OCI-LY1 (cell line): ENCODE measurements around the gene GATC.

Experiments used
- H2AFZ ChIP-seq: fragments of 200-600 bp; sonication (generic), shearing (Covaris generic); 2 replicates; pipeline ENCODE4 v1.6.0; 2014; ENCODE audit warnings: antibody characterized with exemption, mild to moderate bottlenecking, low read length
- H3F3A ChIP-seq: fragments of 200-600 bp; sonication (generic), shearing (Covaris generic); 2 replicates; pipeline ENCODE4 v1.6.0; 2014; ENCODE audit warnings: mild to moderate bottlenecking, antibody characterized with exemption, low read length, moderate library complexity; ENCODE audit not compliant: insufficient read depth
- H3K27ac ChIP-seq: fragments of 200-600 bp; sonication (generic); 2 replicates; pipeline ENCODE4 v1.5.1; 2014; ENCODE audit warnings: low read length, mixed run types, mild to moderate bottlenecking, low read depth; ENCODE audit not compliant: poor library complexity, severe bottlenecking
- H3K27me3 ChIP-seq: fragments of 200-600 bp; sonication (generic); 2 replicates; pipeline ENCODE4 v1.6.0; 2014; ENCODE audit warnings: antibody characterized with exemption, mild to moderate bottlenecking, low read length, moderate library complexity; ENCODE audit not compliant: insufficient read depth
- H3K36me3 ChIP-seq: fragments of 200-600 bp; sonication (generic); 2 replicates; pipeline ENCODE4 v1.6.1; 2014; ENCODE audit warnings: mild to moderate bottlenecking, antibody characterized with exemption, low read length, moderate library complexity, mixed read lengths; ENCODE audit not compliant: insufficient read depth
- H3K4me1 ChIP-seq: fragments of 200-600 bp; sonication (generic); 2 replicates; pipeline ENCODE4 v1.5.1; 2014; ENCODE audit warnings: mild to moderate bottlenecking, low read length, moderate library complexity; ENCODE audit not compliant: insufficient read depth, severe bottlenecking
- H3K4me2 ChIP-seq: fragments of 200-600 bp; sonication (generic), shearing (Covaris generic); 2 replicates; pipeline ENCODE4 v1.6.1; 2014; ENCODE audit warnings: low read length
- H3K4me3 ChIP-seq: fragments of 200-600 bp; sonication (generic); 2 replicates; pipeline ENCODE4 v1.5.1; 2014; ENCODE audit warnings: low read length, low read depth, mild to moderate bottlenecking, mixed read lengths; ENCODE audit not compliant: poor library complexity, severe bottlenecking
- H3K79me2 ChIP-seq: fragments of 200-600 bp; shearing (Covaris generic); 2 replicates; pipeline ENCODE4 v1.6.1; 2016; ENCODE audit warnings: mixed run types, low read length, mixed read lengths; ENCODE audit not compliant: insufficient read depth
- H3K9ac ChIP-seq: fragments of 200-600 bp; sonication (generic), shearing (Covaris generic); 2 replicates; pipeline ENCODE4 v1.6.1; 2014; ENCODE audit warnings: mild to moderate bottlenecking, low read length, mixed read lengths
- H3K9me2 ChIP-seq: fragments of 200-600 bp; sonication (generic), shearing (Covaris generic); 2 replicates; pipeline ENCODE4 v1.6.1; 2014; ENCODE audit warnings: low read depth, mild to moderate bottlenecking, low read length, mixed read lengths
- H3K9me3 ChIP-seq: fragments of 200-600 bp; shearing (Covaris generic); 2 replicates; pipeline ENCODE4 v1.6.1; 2014; ENCODE audit warnings: low read length, mixed read lengths
- H4K20me1 ChIP-seq: fragments of 200-600 bp; sonication (generic), shearing (Covaris generic); 2 replicates; pipeline ENCODE4 v1.6.0; 2016; ENCODE audit warnings: mild to moderate bottlenecking, low read length; ENCODE audit not compliant: insufficient read depth
- EZH2 ChIP-seq: fragments of 200-600 bp; sonication (generic), shearing (Covaris generic); IDR thresholded peaks from 2 replicates; pipeline ENCODE4 v1.8.0; 2017; ENCODE audit warnings: borderline replicate concordance, mixed run types, mild to moderate bottlenecking, antibody characterized with exemption, low read length, moderate library complexity, mixed read lengths
- TF ChIP-seq, protein P1 (sequence below): fragments of 200-600 bp; sonication (generic), shearing (Covaris generic); IDR thresholded peaks from 2 replicates; pipeline ENCODE4 v1.5.1; 2017; ENCODE audit warnings: mild to moderate bottlenecking, antibody characterized with exemption, low read length, moderate library complexity, mixed read lengths

The GATC gene

DNA sequence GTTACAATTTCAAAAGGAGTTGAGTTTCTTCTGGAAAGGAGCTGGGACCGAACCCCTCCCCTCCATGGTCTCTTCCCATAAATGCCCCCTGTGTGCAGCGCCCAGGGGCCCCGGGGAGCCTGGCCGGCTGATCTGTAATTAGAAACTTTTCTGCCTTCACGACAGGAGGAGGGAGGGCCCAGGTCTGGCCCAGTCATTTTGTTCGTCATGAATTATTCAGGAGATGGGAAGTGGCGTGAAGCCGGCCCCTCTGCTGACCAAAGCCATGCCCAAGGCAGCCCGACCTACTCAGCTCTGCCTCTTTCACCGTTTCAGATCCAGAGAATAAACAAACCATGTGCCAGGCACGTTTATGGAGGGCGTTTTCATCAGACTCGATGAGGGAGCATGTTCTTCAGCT is 44.0 kb upstream of the GATC start:
- H2AFZ ChIP-seq = no peak overlapping the region
- H3K4me2 ChIP-seq = no peak overlapping the region

DNA sequence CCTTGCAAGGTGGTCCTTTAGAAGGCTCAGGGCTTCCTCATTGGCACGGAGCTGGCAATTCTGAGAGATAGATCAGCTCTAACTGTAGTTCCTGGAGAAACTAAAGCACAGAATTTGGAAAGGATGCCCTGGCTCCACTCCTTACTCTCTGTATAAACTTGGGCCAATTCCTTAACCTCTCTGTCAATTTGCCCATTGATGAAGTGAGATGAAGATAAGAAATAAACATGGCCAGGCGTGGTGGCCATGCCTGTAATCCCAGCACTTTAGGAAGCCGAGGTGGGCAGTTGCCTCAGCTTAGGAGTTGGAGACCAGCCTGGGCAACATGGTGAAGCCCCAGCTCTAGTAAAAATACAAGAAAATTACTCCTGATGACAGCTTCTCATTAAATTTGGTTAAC is 42.4 kb upstream of the GATC start:
- Histone ChIP-seq H3K36me3 (no peaks in the 10 kb centered on the region), H3K4me2 (no peak overlapping the region)
- TF ChIP-seq, protein P1, sequence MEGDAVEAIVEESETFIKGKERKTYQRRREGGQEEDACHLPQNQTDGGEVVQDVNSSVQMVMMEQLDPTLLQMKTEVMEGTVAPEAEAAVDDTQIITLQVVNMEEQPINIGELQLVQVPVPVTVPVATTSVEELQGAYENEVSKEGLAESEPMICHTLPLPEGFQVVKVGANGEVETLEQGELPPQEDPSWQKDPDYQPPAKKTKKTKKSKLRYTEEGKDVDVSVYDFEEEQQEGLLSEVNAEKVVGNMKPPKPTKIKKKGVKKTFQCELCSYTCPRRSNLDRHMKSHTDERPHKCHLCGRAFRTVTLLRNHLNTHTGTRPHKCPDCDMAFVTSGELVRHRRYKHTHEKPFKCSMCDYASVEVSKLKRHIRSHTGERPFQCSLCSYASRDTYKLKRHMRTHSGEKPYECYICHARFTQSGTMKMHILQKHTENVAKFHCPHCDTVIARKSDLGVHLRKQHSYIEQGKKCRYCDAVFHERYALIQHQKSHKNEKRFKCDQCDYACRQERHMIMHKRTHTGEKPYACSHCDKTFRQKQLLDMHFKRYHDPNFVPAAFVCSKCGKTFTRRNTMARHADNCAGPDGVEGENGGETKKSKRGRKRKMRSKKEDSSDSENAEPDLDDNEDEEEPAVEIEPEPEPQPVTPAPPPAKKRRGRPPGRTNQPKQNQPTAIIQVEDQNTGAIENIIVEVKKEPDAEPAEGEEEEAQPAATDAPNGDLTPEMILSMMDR = no peak
- TF ChIP-seq EZH2 = no peak

More for the DNA sequence above, 44.0 kb upstream of the GATC start:
- no peaks in the 10 kb centered on the region for H3K79me2 ChIP-seq
- no peak overlapping the region for H3K27ac ChIP-seq
- H3F3A ChIP-seq = no peaks in the 10 kb centered on the region
- H3K36me3 ChIP-seq = no peaks in the 10 kb centered on the region
- no peaks in the 10 kb centered on the region for H4K20me1 ChIP-seq
- H3K9me2 ChIP-seq = no peaks in the 10 kb centered on the region
- no peaks in the 10 kb centered on the region for H3K27me3 ChIP-seq
- H3K4me1 ChIP-seq = no peaks in the 10 kb centered on the region
- no peak overlapping the region for H3K9ac ChIP-seq
- no peaks in the 10 kb centered on the region for H3K9me3 ChIP-seq
- H3K4me3 ChIP-seq = no peak overlapping the region
- TF ChIP-seq, protein P1 = no peak
- no peak for TF ChIP-seq EZH2

DNA sequence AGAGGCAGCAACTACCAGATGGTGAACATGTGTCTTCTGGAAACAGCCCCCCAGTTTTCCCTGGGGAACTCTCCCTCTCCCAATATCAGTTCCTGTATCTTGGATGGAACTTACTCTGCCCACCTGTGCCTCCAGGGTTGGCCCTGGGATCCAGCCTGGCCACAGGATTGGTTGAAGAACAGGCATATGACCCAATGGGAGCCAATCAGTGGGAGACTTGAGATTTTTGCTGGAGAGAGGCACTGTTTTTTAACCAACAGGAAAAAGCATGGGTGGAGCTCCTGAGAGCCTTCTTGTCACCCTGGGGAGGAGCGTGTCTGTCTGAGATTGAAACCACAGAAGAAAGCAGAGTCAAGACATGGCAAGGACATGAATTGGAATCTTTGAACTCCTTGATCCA is 42.0 kb upstream of the GATC start:
- Histone ChIP-seq H3K27me3 (no peaks in the 10 kb centered on the region), H4K20me1 (no peaks in the 10 kb centered on the region), H3K4me1 (no peaks in the 10 kb centered on the region), H3K27ac (no peak overlapping the region), H3K79me2 (no peaks in the 10 kb centered on the region), H3K9me3 (no peaks in the 10 kb centered on the region), H3K9me2 (no peaks in the 10 kb centered on the region), H3K4me3 (no peak overlapping the region), H2AFZ (no peak overlapping the region), H3K4me2 (no peak overlapping the region), H3K9ac (no peak overlapping the region), H3K36me3 (no peaks in the 10 kb centered on the region), H3F3A (no peaks in the 10 kb centered on the region)
- no peak for TF ChIP-seq EZH2
- TF ChIP-seq, protein P1 = no peak

More for the DNA sequence above, 42.4 kb upstream of the GATC start:
- H3K9me2 ChIP-seq = no peaks in the 10 kb centered on the region
- no peak overlapping the region for H3K9ac ChIP-seq
- H2AFZ ChIP-seq = no peak overlapping the region
- H3K4me3 ChIP-seq = no peak overlapping the region
- no peak overlapping the region for H3K27ac ChIP-seq
- no peaks in the 10 kb centered on the region for H3K79me2 ChIP-seq
- H3K4me1 ChIP-seq = no peaks in the 10 kb centered on the region
- no peaks in the 10 kb centered on the region for H4K20me1 ChIP-seq
- H3F3A ChIP-seq = no peaks in the 10 kb centered on the region
- H3K27me3 ChIP-seq = no peaks in the 10 kb centered on the region
- no peaks in the 10 kb centered on the region for H3K9me3 ChIP-seq
